Right atrium auricular region (tissue), 2 donors: ENCODE results near the gene GRAMD1C. TPM values are rescaled to one million over a fixed set of nuclear protein-coding genes. Genes with fewer than 3 reads are reported as not detected.
A peak's percentile ranks its signal among the peaks of the same experiment; 100 is the strongest.

Experiments
- DNase-seq: peaks from one replicate; pipeline ENCODE4 v3.0.0-alpha.2; 2019; ENCODE audit warnings: low spot score
- H3K27ac ChIP-seq, 2 donors: fragments of 200-600 bp; sonication (generic); 1 replicate in 1 of 2; 2 replicates in 1 of 2; pipeline ENCODE4 v1.5.1; 2016 to 2019
- H3K27me3 ChIP-seq, 2 donors: fragments of 200-600 bp; sonication (generic); one replicate each; pipeline versions ENCODE4 v1.5.1 to v1.6.0; 2017 to 2019
- H3K36me3 ChIP-seq: fragments of 200-600 bp; sonication (generic); one replicate; pipeline ENCODE4 v1.5.1; 2016
- H3K4me1 ChIP-seq, 2 donors: fragments of 200-600 bp; sonication (generic); one replicate each; pipeline versions ENCODE4 v1.5.1 to v1.6.0; 2017 to 2019
- H3K4me3 ChIP-seq, 2 donors: fragments of 200-600 bp; sonication (generic); 1 replicate in 1 of 2; 2 replicates in 1 of 2; pipeline ENCODE4 v1.5.1; 2017 to 2019; ENCODE audit warnings: mild to moderate bottlenecking in 1 of 2, moderate library complexity in 1 of 2
- H3K9me3 ChIP-seq, 2 donors: fragments of 200-600 bp; sonication (generic); one replicate each; pipeline ENCODE4 v1.5.1; 2019
- CTCF ChIP-seq, 2 donors: fragments of 200-600 bp; sonication (generic); IDR thresholded peaks; one replicate each; pipeline ENCODE4 v1.5.1; 2019; ENCODE audit warnings: antibody characterized with exemption in 2 of 2
- total RNA-seq, 2 donors: library from RNA; depleted of rRNA; stranded (reverse); fragments of >200 nt; gene quantifications; one replicate each; pipeline ENCODE4 v1.1.0, GENCODE V29; 2016

GRAMD1C gene
- total RNA-seq, 2 donors from 2014 or later: 1.2 to 3.0 TPM

GRCh38 chr3:113906568-113907140 is 68.1 kb downstream of the GRAMD1C start:
- TF ChIP-seq CTCF (IDR thresholded peaks at IDR 0.05): no peak
- no peak overlapping the region for H3K27ac ChIP-seq
- H3K4me3 ChIP-seq: no peak overlapping the region
- DNase-seq: no peak
- H3K4me1 ChIP-seq: no peaks in the 10 kb centered on the region
- H3K9me3 ChIP-seq: no peaks in the 10 kb centered on the region
- H3K36me3 ChIP-seq: no peaks in the 10 kb centered on the region
- no peaks in the 10 kb centered on the region for H3K27me3 ChIP-seq

GRCh38 chr3:113908133-113908532 is 69.5 kb downstream of the GRAMD1C start:
- TF ChIP-seq CTCF (IDR thresholded peaks at IDR 0.05): no peak
- DNase-seq: no peak
- H3K4me1 ChIP-seq: no peaks in the 10 kb centered on the region

GRCh38 chr3:113910966-113911365 is 72.4 kb downstream of the GRAMD1C start:
- TF ChIP-seq CTCF (IDR thresholded peaks at IDR 0.05): no peak
- Histone ChIP-seq H3K36me3 (no peaks in the 10 kb centered on the region), H3K27me3 (no peaks in the 10 kb centered on the region), H3K4me1 (no peaks in the 10 kb centered on the region), H3K4me3 (no peak overlapping the region), H3K9me3 (no peaks in the 10 kb centered on the region), H3K27ac (no peak overlapping the region)
- DNase-seq: no peak

More at GRCh38 chr3:113908133-113908532, 69.5 kb downstream of the GRAMD1C start:
- Histone ChIP-seq H3K27ac (no peak overlapping the region), H3K36me3 (no peaks in the 10 kb centered on the region), H3K4me3 (no peak overlapping the region), H3K9me3 (no peaks in the 10 kb centered on the region), H3K27me3 (no peaks in the 10 kb centered on the region)

GRCh38 chr3:113912552-113913236 is 74.1 kb downstream of the GRAMD1C start:
- no peaks in the 10 kb centered on the region for H3K4me1 ChIP-seq
- TF ChIP-seq CTCF (IDR thresholded peaks at IDR 0.05): peak in 1 of 2 donors; percentile 60
- no peaks in the 10 kb centered on the region for H3K36me3 ChIP-seq
- H3K27me3 ChIP-seq: no peaks in the 10 kb centered on the region
- H3K4me3 ChIP-seq: no peak overlapping the region
- DNase-seq: no peak
- no peak overlapping the region for H3K27ac ChIP-seq
- H3K9me3 ChIP-seq: no peaks in the 10 kb centered on the region

- Histone ChIP-seq H3K4me3 (no peak overlapping the region), H3K36me3 (no peaks in the 10 kb centered on the region), H3K9me3 (no peaks in the 10 kb centered on the region), H3K4me1 (no peaks in the 10 kb centered on the region), H3K27me3 (no peaks in the 10 kb centered on the region), H3K27ac (no peak overlapping the region)
- no peak for TF ChIP-seq CTCF (IDR thresholded peaks at IDR 0.05)
- DNase-seq: no peak
Observed at GRCh38 chr3:113914646-113915045, 76.1 kb downstream of the GRAMD1C start.
